HG02884 (cell line): Measurements from ENCODE around the gene MLPH.

Experiments
- ATAC-seq: cut with Tn5 transposase; IDR thresholded peaks from one replicate; pipeline ENCODE4 v1.9.1; 2021; ENCODE audit warnings: mild to moderate bottlenecking, moderate library complexity; ENCODE audit not compliant: unreplicated experiment

Gene MLPH

GRCh38 chr2:237538901-237539300, 51.9 kb downstream of the MLPH start:
- no peak for ATAC-seq

- no peak for ATAC-seq
These were observed 52.6 kb downstream of the MLPH start for GRCh38 chr2:237539681-237540080.

- no peak for ATAC-seq
These were observed 53.2 kb downstream of the MLPH start for GRCh38 chr2:237540223-237540775.

- no peak for ATAC-seq
These were observed 53.8 kb downstream of the MLPH start for GRCh38 chr2:237540823-237541222.

GRCh38 chr2:237541243-237541642, 54.2 kb downstream of the MLPH start:
- no peak for ATAC-seq

GRCh38 chr2:237542001-237542704, 55.1 kb downstream of the MLPH start:
- ATAC-seq, result no peak

- ATAC-seq, result no peak
These were observed 59.2 kb downstream of the MLPH start for GRCh38 chr2:237546040-237546875.

GRCh38 chr2:237546876-237547395, 59.9 kb downstream of the MLPH start:
- ATAC-seq, result no peak

- no peak for ATAC-seq
These were observed 60.9 kb downstream of the MLPH start for GRCh38 chr2:237547841-237548416.

- no peak for ATAC-seq
These were observed 62.2 kb downstream of the MLPH start for GRCh38 chr2:237549216-237549615.

GRCh38 chr2:237549643-237550415, 62.8 kb downstream of the MLPH start:
- no peak for ATAC-seq

- no peak for ATAC-seq
These were observed 64.1 kb downstream of the MLPH start for GRCh38 chr2:237551071-237551574.

- no peak for ATAC-seq
These were observed 65.9 kb downstream of the MLPH start for GRCh38 chr2:237552908-237553307.

- no peak for ATAC-seq
These were observed 66.9 kb downstream of the MLPH start for GRCh38 chr2:237553948-237554347.

- no peak for ATAC-seq
These were observed 68.5 kb downstream of the MLPH start for GRCh38 chr2:237555560-237555959.

- peak; percentile 95 for ATAC-seq
These were observed 70.0 kb downstream of the MLPH start for GRCh38 chr2:237556773-237557632.

GRCh38 chr2:237557633-237558015, 70.6 kb downstream of the MLPH start:
- ATAC-seq, result peak; percentile 19

- no peak for ATAC-seq
These were observed 72.0 kb downstream of the MLPH start for GRCh38 chr2:237558961-237559641.

GRCh38 chr2:237561221-237561620, 74.2 kb downstream of the MLPH start:
- ATAC-seq, result no peak
